GM13977 (cell line): ENCODE measurements around the gene CMSS1.
A peak's percentile ranks its signal among the peaks of the same experiment; 100 is the strongest.

Experiments
- DNase-seq: peaks from one replicate; pipeline ENCODE4 v3.0.0; 2012; ENCODE audit warnings: low spot score
- in situ Hi-C: fragments of 300-500 bp; cut with MboI; formaldehyde crosslinking; loops from one replicate; pipeline ENCODE4 v1.12.0; 2022; ENCODE audit warnings: low sequenced_read_pairs, low pct_unique_long_range_greater_than_20kb, mixed read lengths, inconsistent platforms; ENCODE audit not compliant: unreplicated experiment
- TF ChIP-seq, protein P1 (sequence below): IDR thresholded peaks from 2 replicates; pipeline ENCODE4 v1.5.1; 2012; ENCODE audit warnings: mild to moderate bottlenecking, control low read depth; ENCODE audit not compliant: insufficient read depth; ENCODE audit errors: extremely low read depth, missing control alignments

Gene CMSS1

DNA sequence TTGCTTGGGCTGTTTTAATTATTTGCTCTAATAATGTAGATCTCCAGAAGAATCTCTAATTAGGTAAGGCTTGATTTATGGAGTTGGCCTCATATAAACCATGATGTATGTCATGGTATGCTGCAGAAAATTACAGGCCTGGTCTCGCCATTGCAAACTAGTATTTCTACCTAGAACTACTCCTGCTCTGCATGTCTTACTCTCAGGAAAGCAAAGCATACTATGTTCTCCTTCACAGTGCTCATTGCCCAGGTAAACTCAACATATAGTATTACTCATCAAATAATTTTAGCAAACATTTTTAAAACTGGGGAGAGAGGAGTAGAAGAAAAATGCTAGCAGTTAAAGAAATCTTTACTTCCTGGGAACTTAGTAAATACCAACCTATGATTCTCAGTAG lies 205.9 kb downstream of the CMSS1 start:
- TF ChIP-seq, protein P1, sequence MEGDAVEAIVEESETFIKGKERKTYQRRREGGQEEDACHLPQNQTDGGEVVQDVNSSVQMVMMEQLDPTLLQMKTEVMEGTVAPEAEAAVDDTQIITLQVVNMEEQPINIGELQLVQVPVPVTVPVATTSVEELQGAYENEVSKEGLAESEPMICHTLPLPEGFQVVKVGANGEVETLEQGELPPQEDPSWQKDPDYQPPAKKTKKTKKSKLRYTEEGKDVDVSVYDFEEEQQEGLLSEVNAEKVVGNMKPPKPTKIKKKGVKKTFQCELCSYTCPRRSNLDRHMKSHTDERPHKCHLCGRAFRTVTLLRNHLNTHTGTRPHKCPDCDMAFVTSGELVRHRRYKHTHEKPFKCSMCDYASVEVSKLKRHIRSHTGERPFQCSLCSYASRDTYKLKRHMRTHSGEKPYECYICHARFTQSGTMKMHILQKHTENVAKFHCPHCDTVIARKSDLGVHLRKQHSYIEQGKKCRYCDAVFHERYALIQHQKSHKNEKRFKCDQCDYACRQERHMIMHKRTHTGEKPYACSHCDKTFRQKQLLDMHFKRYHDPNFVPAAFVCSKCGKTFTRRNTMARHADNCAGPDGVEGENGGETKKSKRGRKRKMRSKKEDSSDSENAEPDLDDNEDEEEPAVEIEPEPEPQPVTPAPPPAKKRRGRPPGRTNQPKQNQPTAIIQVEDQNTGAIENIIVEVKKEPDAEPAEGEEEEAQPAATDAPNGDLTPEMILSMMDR: no peak
- in situ Hi-C loops: no loop called here
- DNase-seq: no peak

DNA sequence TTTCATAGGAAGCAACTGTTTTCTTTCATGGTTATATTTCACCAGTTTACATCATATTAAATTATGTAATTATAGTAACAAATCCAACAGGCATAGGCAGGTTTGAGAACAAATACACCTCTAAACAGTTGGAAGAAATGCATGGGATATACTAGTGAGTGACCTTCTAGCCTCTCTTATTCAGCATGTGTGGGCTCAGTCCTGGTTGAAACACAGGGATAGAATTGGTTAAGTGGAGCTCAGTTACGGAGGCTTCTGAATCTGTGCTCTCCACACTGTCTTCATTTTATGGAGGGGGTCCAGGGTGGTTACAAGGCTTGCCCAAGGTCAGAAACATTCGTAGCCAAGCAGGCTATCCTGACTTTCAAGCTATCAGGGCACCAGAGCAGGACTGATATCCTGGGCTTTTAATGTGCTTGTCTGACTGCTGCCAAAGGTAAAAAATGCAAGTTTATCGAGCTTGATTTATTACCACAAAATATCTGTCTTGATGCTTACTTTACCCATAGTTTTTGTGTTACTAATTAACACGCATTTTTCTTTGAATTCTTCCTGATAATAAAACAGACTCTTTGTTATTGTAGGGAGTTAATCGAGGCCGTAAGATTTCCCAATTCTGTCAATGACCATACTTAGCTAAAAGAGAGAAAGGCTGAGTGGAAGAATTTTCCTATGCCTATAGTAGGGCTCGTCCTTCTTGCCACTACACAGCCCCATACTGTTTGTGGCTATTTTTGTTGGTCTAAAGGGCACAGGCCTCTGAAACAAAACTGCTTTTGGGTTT lies 207.1 kb downstream of the CMSS1 start:
- no peak for DNase-seq
- TF ChIP-seq, protein P1: no peak
- in situ Hi-C loops: no loop called here

DNA sequence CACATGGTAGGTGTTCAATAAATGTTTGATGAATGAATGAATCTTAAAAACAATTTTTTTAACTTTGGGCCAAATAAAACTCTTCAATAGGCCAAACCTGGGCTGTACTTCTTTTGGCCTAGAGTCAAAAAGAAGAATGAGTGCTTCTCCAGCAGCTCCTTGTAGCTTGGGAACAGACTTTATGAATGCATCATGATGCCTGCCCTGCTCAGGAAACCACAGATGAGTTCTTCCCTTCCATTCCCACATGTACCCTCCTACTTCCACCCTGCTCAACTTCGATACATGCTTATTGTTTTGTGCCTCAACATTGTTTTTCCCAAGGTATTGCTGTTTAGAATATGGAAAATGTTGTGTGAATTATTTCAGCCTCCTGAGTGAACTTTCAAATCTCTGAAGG lies 209.7 kb downstream of the CMSS1 start:
- in situ Hi-C loops: no loop called here
- no peak for DNase-seq
- TF ChIP-seq, protein P1: no peak

DNA sequence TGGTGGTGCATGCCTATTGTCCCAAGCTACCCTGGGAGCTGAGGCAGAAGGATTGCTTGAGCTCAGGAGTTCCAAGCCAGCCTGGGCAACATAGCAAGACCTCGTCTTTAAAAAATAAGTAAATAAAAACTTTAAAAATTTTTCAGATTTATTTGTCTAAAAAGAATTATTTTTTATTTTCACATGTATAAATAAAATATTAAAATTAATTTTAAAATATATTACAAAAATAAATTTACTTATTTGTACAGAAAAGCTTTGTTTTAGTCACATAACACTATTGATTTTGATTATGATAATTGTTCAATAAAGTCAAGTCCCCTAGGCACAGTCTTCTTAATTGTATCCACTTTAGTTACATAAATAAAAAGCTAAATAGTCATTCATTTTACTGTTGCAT lies 211.4 kb downstream of the CMSS1 start:
- no peak for DNase-seq
- in situ Hi-C loops: no loop called here
- TF ChIP-seq, protein P1: no peak

DNA sequence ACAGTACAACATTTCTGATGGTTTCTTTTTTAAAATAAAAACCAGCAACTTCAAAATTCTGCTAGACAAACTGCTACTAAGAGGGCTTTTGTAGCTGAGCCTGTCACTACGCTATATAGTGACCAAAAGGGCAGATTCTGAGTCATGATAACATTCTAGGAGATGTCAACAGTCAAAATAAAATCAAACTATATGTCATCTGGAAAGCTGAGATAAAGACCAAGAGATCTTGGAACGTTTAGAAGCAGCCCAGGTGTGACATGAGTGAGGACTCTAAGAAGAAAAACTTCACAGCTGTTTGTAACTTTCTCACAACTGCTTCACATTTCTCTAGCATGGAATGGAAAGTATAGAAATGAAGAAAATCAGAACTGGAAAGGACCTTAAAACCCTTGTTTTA lies 212.0 kb downstream of the CMSS1 start:
- in situ Hi-C loops: no loop called here
- DNase-seq: peak; percentile 9
- TF ChIP-seq, protein P1: no peak

DNA sequence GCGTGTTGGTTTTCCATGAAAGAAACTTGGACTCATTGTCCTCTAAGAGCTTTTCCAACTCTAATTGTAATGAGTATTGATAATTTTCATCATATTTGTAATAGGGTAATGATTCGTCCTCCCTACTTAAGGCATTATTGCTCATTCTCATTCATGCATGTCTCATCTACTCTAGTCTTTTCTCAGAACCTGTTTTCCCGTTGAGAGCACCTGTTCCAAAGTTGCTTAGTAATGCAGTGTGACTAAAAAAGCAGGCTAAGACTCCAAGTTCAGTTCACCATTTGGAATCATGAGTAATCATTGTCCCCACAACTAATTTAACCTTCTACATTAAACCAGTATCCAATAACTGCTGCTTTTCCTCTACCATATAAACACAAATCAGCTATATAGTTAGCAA lies 212.7 kb downstream of the CMSS1 start:
- DNase-seq: no peak
- in situ Hi-C loops: no loop called here
- TF ChIP-seq, protein P1: no peak
